MM.1S (cell line): ENCODE results near the gene IMMP2L.

Experiments used
- DNase-seq: peaks from one replicate; pipeline ENCODE4 v3.0.0-alpha.2; 2015
- H2AFZ ChIP-seq: fragments of 300-600 bp; sonication (generic); 2 replicates; pipeline ENCODE4 v1.6.0; 2016; ENCODE audit warnings: antibody characterized with exemption, low read length
- H3F3A ChIP-seq: fragments of 300-600 bp; sonication (generic); 2 replicates; pipeline ENCODE4 v1.6.1; 2016; ENCODE audit warnings: mild to moderate bottlenecking, antibody characterized with exemption, low read length, moderate library complexity, mixed read lengths; ENCODE audit not compliant: insufficient read depth
- H3K27ac ChIP-seq: fragments of 300-600 bp; sonication (generic); 2 replicates; pipeline ENCODE4 v1.5.1; 2016; ENCODE audit warnings: mild to moderate bottlenecking, low read length
- H3K27me3 ChIP-seq: fragments of 300-600 bp; sonication (generic); replicated peaks from 2 replicates; pipeline ENCODE4 v1.6.0; 2016; ENCODE audit warnings: low read length; ENCODE audit not compliant: insufficient read depth
- H3K36me3 ChIP-seq: fragments of 300-600 bp; sonication (generic); replicated peaks from 2 replicates; pipeline ENCODE4 v1.6.1; 2016; ENCODE audit warnings: mild to moderate bottlenecking, low read length, mixed read lengths; ENCODE audit not compliant: insufficient read depth
- H3K4me1 ChIP-seq: fragments of 300-600 bp; sonication (generic); 2 replicates; pipeline ENCODE4 v1.6.1; 2016; ENCODE audit warnings: low read length, mixed read lengths
- H3K4me2 ChIP-seq: fragments of 300-600 bp; sonication (generic); 2 replicates; pipeline ENCODE4 v1.6.0; 2016; ENCODE audit warnings: low read depth, low read length
- H3K4me3 ChIP-seq: fragments of 300-600 bp; sonication (generic); 2 replicates; pipeline ENCODE4 v1.5.1; 2016; ENCODE audit warnings: low read length, mixed read lengths
- H3K79me2 ChIP-seq: fragments of 300-600 bp; sonication (generic); 2 replicates; pipeline ENCODE4 v1.6.1; 2016; ENCODE audit warnings: mixed run types, low read length, mixed read lengths
- H3K9ac ChIP-seq: fragments of 300-600 bp; sonication (generic); 2 replicates; pipeline ENCODE4 v1.6.1; 2016; ENCODE audit warnings: low read length, mixed read lengths
- H3K9me2 ChIP-seq: fragments of 300-600 bp; sonication (generic); replicated peaks from 2 replicates; pipeline ENCODE4 v1.6.1; 2016; ENCODE audit warnings: mild to moderate bottlenecking, low read length, mixed read lengths; ENCODE audit not compliant: insufficient read depth
- H3K9me3 ChIP-seq: fragments of 300-600 bp; sonication (generic); replicated peaks from 2 replicates; pipeline ENCODE4 v1.6.1; 2016; ENCODE audit warnings: mild to moderate bottlenecking, low read length, mixed read lengths; ENCODE audit not compliant: insufficient read depth
- H4K20me1 ChIP-seq: fragments of 300-600 bp; sonication (generic); 2 replicates; pipeline ENCODE4 v1.6.1; 2016; ENCODE audit warnings: mild to moderate bottlenecking, low read length, moderate library complexity, mixed read lengths; ENCODE audit not compliant: insufficient read depth
- EZH2 ChIP-seq: fragments of 300-600 bp; sonication (generic); optimal IDR thresholded peaks from 2 replicates; pipeline ENCODE3; 2017; ENCODE audit warnings: low read depth, mild to moderate bottlenecking, antibody characterized with exemption, low read length, mixed read lengths
- EZH2phosphoT487 ChIP-seq: fragments of 300-600 bp; sonication (generic); IDR thresholded peaks from 2 replicates; pipeline ENCODE4 v1.6.1; 2018; ENCODE audit warnings: antibody characterized with exemption, low read length
- TF ChIP-seq, protein P1 (sequence below): fragments of 300-600 bp; sonication (generic); IDR thresholded peaks from 2 replicates; pipeline ENCODE4 v1.5.1; 2016; ENCODE audit warnings: antibody characterized with exemption, low read length, mixed read lengths

Gene IMMP2L

DNA sequence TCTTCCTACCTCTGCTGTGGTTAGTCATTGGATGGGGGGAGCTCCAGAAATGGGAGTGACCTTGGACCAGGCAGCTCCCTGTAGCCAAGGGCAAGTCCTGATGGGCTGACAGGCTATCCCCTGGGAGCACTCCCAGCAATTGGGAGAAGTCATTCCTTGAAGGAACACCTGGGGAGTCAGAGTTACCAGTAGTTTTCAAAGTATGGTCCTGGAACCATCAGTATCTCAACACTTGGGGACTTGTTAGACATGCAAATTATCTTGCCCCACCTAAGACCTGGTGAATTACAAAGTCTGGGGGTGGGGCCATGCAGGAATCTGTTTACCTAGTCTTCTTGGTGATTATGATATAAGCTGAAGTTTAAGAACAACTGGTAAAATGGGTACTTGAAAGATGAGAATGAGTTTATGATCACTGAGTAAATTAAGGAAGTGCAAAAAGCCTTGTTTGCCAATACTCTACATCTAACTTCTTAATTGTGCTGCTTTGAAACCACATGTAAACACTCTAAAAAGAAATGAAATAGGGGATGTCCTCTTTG is 758.6 kb downstream of the IMMP2L start:
- TF ChIP-seq, protein P1, sequence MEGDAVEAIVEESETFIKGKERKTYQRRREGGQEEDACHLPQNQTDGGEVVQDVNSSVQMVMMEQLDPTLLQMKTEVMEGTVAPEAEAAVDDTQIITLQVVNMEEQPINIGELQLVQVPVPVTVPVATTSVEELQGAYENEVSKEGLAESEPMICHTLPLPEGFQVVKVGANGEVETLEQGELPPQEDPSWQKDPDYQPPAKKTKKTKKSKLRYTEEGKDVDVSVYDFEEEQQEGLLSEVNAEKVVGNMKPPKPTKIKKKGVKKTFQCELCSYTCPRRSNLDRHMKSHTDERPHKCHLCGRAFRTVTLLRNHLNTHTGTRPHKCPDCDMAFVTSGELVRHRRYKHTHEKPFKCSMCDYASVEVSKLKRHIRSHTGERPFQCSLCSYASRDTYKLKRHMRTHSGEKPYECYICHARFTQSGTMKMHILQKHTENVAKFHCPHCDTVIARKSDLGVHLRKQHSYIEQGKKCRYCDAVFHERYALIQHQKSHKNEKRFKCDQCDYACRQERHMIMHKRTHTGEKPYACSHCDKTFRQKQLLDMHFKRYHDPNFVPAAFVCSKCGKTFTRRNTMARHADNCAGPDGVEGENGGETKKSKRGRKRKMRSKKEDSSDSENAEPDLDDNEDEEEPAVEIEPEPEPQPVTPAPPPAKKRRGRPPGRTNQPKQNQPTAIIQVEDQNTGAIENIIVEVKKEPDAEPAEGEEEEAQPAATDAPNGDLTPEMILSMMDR = no peak
- TF ChIP-seq EZH2phosphoT487 (no peak), EZH2 (no peak)
- no peak for DNase-seq
- Histone ChIP-seq H3K4me3 (no peak overlapping the region), H4K20me1 (no peaks in the 10 kb centered on the region), H3K9ac (no peak overlapping the region), H3K36me3 (no peaks in the 10 kb centered on the region), H3K4me2 (no peak overlapping the region), H3K27ac (no peak overlapping the region), H3K4me1 (0 out of 2 replicates have a peak, but pooled peaks cover 3% of the 10 kb centered on the region), H3K9me3 (no peaks in the 10 kb centered on the region), H3K27me3 (no peaks in the 10 kb centered on the region), H3K79me2 (no peaks in the 10 kb centered on the region), H2AFZ (no peak overlapping the region), H3F3A (no peaks in the 10 kb centered on the region), H3K9me2 (no peaks in the 10 kb centered on the region)

DNA sequence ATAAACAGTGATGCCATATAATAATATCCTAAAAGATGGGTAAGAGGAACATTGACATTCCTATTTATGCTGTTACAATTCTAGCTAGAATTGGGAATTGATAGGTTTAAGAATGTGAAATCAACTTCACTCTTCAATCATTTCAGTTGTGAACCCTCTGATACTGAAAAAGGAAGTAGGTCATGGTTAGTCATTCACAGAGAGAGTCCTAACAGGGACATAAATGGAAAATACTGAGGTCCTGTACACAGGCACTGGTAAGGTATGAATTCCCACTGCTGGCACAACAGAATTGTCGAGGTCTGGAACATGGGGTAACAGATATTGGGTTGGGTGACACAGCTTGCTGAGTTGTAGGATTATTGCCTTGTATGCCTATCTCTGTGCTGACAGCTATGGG is 760.8 kb downstream of the IMMP2L start:
- Histone ChIP-seq H3K9me2 (no peaks in the 10 kb centered on the region), H3K4me1 (0 out of 2 replicates have a peak, but pooled peaks cover 3% of the 10 kb centered on the region), H3K79me2 (no peaks in the 10 kb centered on the region), H3K9ac (no peak overlapping the region), H4K20me1 (no peaks in the 10 kb centered on the region), H3K27ac (no peak overlapping the region), H3K4me3 (no peak overlapping the region), H3K27me3 (no peaks in the 10 kb centered on the region), H3K9me3 (no peaks in the 10 kb centered on the region), H2AFZ (no peak overlapping the region), H3K36me3 (no peaks in the 10 kb centered on the region), H3F3A (no peaks in the 10 kb centered on the region), H3K4me2 (no peak overlapping the region)
- no peak for DNase-seq
- no peak for TF ChIP-seq EZH2phosphoT487
- TF ChIP-seq, protein P1 = no peak
- no peak for TF ChIP-seq EZH2

GRCh38 chr7:110800984-110801383 is 761.3 kb downstream of the IMMP2L start:
- Histone ChIP-seq H3F3A (no peaks in the 10 kb centered on the region), H3K9me2 (no peaks in the 10 kb centered on the region), H4K20me1 (no peaks in the 10 kb centered on the region), H3K36me3 (no peaks in the 10 kb centered on the region), H2AFZ (no peak overlapping the region), H3K4me2 (no peak overlapping the region), H3K27ac (no peak overlapping the region), H3K27me3 (no peaks in the 10 kb centered on the region), H3K4me3 (no peak overlapping the region), H3K4me1 (0 out of 2 replicates have a peak, but pooled peaks cover 3% of the 10 kb centered on the region), H3K79me2 (no peaks in the 10 kb centered on the region), H3K9ac (no peak overlapping the region), H3K9me3 (no peaks in the 10 kb centered on the region)
- TF ChIP-seq, protein P1 = no peak
- TF ChIP-seq EZH2 (no peak), EZH2phosphoT487 (no peak)
- DNase-seq = no peak
